ENCODE data around the gene MICAL3.

The MICAL3 gene

GRCh38 chr22:17792299-17792698 lies 232.1 kb downstream of the MICAL3 start:
- no peak for DNase-seq
- intact Hi-C loops (cut with DNase I) = no loop called here

DNA sequence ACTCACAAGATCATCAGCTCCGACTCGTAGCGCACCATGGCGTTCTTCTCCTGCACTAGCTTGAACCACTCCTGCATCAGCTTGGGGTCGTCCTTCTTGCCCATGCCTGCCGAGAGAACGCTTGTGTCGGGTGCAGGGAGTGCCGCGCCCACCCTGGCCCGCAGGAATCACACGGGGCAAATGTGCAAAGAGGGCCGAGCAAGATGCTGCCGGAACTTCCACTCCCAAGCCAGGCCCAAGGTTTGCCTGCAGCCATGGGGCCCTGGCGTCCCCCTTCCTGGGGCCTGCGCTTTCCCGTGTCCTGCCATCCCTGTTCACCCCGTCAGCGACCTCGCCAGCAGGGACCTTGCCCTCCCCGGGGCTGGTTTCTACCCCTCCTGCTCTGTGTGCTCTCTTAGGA lies 233.2 kb downstream of the MICAL3 start:
- intact Hi-C loops (cut with DNase I) = no loop called here
- no peak for DNase-seq

GRCh38 chr22:17789379-17790200 lies 234.8 kb downstream of the MICAL3 start:
- peak in 4 of 42 donors; percentile 42 to 79 (median 52) for DNase-seq
- intact Hi-C loops (cut with DNase I) = no loop called here

DNA sequence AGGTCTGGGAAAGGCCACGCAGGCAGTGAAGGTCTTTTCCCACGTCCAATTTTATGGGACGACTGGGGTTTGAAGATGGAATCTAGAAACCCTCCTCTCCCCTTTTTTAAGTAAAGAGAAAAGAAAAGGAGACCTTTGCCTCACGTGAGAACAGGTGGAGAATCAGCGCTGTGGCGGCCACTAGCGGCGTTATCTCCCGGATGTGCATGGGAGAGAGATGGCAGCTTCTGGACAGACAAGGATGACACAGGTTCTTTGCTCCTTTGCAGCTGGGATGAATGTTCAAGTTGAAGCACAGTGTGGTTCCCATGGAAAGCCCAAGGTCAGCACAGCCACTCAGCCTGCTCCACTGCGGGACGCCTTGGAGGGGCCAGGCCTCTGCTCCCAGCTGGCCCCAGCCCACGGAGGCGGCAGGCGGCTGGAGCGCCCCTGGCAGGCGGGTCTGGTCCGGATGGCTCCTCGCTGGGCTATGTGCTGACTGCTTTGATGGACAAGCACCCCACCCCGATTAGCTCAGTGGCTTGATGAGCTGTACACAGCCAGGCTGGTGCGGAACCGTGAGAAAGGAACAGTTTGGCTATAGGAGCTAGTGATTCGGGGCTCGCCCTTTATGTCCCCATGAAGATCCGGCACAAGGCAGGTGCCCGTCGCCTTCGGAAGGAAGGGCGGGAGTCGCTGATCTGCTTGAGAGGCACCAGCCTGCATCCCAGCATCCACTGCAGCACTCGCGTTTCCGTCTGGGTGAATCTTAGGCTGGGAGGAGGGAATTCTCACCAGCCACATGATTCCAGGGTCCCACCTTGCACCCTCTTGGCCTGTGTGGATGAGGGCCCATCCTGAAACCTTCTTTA lies 235.6 kb downstream of the MICAL3 start:
- intact Hi-C loops (cut with DNase I) = no loop called here
- DNase-seq = peak in 1 of 42 donors; percentile 56

DNA sequence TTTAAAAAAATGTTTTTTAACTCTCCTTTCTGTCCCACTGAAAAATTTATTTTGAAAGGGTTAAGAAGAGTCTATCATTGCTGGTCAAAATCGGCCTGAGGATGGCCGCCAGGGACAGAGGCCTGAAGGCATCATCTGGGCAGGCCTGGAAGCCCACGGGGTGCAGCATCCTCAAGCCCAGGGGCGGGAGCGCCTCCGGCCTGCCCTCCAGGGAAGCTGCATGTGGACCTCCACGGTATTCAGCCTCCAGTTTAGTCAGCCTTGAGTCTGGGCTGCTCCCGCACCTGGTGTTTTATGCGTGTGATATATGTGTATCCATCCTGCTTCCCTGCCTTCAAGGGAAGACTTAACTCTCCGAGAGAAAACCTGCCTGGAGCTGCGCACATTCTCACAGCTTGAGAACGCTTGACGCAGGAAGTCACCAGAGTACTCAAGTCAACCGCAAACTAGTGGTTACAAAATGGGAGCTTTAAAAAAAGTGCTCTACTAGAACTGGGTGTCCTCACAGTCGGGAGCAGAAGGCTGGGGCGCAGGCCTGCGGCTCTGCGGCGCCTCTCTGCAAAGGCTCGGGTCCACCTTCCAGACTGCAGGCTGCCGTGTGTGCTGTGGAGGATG lies 236.5 kb downstream of the MICAL3 start:
- intact Hi-C loops (cut with DNase I) = no loop called here
- no peak for DNase-seq

- peak in 24 of 42 donors; percentile 38 to 79 (median 63) for DNase-seq
- intact Hi-C loops (cut with DNase I) = no loop called here
Measured at GRCh38 chr22:17787241-17787640, 237.1 kb downstream of the MICAL3 start.

- DNase-seq = peak in 32 of 42 donors; percentile 19 to 78 (median 50)
- intact Hi-C loops (cut with DNase I) = no loop called here
Measured at GRCh38 chr22:17786435-17787161, 237.8 kb downstream of the MICAL3 start.

DNA sequence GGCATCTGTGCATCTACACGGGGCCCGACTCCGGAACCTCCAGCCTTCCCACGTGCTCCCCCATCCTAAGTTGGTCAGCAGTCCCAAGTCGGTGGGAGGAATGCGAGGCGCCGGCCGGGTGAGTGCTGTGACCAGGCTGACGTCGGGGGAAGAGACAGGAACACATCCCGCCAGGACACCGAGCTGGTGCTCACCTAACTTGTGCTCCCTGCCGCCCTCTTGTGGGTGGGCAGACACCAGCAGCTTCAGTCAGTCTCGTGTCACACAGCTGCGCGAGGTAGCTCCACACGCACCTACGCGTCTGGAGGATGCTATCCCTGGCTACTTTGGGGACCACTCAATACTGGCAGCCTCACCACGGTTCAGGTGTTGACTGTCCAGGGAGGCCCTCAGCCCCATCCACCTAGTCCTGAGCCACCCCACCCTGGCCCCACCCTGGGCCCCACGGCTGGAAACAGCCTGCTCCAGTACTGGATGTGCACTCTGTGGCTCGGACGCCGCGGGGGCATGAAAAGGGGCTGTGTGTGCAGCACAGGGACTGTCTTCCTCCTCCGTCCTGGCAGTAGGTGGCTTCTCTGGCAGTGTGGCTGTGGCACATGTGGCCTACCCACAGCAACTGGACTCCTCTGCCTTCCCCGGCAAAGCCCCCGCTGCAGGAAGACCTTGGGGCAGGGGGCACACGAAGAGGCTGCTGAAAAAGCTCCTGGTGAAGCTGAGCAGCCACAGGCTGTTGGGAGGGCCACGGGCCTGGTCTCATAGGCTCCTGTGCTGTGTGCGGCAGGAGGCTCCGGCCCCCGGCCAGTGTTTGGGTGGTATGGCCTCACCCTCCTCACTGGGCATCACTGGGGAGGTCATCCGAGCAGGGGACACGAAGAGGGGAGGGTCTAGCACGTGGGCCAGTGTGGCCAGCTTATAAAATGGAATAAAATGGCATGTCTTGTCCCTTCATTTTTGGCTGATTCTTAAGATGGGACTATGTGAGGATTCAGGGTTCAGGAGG lies 238.9 kb downstream of the MICAL3 start:
- DNase-seq = peak in 27 of 42 donors; percentile 31 to 80 (median 51)
- intact Hi-C loops (cut with DNase I) = no loop called here

DNA sequence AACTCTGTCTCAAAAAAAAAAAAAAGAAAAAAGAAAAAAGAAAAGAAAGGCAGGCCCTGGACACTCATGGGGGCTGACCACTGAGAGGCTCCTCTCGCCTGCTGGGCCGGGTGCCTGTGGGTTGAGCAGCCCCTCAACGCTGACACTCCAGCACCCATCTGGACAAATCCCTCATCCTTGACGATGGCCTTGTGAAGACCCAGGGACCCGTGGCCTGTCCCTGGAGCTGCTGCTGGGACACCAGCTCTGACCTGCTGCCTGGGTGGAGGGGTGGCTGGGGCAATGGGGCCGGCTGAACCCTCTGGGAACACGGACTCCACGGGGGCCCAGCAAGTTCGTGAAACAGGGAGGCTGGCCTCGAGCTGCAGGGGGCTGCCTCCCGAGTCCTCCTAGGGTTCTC lies 239.6 kb downstream of the MICAL3 start:
- no peak for DNase-seq
- intact Hi-C loops (cut with DNase I) = no loop called here

DNA sequence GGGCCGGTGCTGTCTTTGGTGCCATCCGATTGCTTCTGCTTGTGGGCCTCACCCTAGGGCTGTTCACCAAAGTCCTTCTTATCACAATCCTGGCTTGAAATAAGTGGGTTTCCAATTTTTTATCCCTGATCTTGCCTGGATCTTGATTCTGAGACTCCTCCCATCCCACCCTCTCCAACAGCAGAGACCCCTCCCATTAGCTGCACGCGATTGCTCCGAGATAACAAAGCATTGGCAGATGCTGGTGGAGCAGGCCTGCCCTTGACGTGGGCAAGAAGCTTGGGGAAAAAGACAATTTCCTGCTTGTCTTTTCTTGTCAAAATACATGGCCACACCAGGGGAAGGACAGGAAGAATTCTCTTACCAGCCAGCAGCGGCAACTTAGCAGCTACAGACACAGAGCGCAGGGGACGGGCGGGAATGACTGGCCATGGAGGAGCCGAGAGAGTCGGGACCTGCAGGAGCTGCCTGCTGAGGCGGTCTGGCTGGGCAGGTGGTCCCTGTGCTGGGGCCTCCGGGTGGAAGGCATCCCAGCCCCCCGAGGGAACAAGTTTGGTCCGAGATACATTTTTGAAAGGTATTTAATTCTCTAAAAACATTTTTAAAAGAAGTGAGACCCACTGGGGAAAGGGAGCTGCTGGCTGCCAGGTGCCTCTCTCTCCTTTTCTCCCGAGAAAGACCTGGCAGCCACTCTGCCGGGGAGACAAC lies 240.4 kb downstream of the MICAL3 start:
- intact Hi-C loops (cut with DNase I) = no loop called here
- no peak for DNase-seq

DNA sequence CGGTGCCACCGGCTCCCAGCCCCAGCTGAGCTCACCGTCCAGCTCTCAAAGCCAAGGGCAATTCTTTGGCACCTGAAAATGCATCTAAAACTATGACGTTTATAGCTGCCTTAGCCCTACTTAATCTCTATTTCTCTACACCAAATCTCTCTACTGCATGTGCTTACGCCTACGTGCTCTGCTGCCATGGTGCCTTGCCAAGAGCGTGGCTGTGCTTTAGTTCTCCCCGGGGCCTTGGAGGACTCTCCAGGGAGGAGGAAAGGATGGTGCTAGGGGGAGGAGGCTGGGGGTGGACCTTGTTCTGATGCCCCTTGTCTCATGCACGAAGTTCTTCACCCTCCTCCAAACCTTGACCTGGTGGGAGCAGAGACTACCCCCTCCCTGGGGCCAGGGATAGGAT lies 241.0 kb downstream of the MICAL3 start:
- peak in 13 of 42 donors; percentile 29 to 73 (median 55) for DNase-seq
- intact Hi-C loops (cut with DNase I) = no loop called here

- intact Hi-C loops (cut with DNase I) = no loop called here
Measured at GRCh38 chr22:17782621-17783020, 241.7 kb downstream of the MICAL3 start.

DNA sequence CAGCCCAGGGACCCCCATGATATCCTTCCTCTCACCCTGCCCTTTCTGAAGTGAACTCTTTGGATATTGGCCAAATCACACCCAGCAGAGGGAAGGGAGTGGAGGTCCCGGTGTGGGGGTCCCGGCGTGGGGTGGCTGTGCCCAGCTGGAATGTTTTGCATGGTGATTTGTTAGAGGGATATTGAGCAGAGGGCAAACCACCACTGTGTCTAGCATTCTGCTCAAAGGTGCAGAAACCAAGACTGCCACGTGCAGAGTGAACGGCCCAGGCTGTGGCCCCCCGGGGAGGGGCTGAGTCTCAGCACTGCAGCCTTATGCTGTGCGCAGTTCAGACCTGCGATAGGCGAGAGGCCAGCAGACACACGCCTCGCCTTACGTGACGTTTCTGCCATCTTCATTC lies 242.2 kb downstream of the MICAL3 start:
- no peak for DNase-seq
- intact Hi-C loops (cut with DNase I) = no loop called here

More at GRCh38 chr22:17782621-17783020, 241.7 kb downstream of the MICAL3 start:
- no peak for DNase-seq

GRCh38 chr22:17781319-17782031 lies 242.9 kb downstream of the MICAL3 start:
- no peak for DNase-seq
- intact Hi-C loops (cut with DNase I) = no loop called here

DNA sequence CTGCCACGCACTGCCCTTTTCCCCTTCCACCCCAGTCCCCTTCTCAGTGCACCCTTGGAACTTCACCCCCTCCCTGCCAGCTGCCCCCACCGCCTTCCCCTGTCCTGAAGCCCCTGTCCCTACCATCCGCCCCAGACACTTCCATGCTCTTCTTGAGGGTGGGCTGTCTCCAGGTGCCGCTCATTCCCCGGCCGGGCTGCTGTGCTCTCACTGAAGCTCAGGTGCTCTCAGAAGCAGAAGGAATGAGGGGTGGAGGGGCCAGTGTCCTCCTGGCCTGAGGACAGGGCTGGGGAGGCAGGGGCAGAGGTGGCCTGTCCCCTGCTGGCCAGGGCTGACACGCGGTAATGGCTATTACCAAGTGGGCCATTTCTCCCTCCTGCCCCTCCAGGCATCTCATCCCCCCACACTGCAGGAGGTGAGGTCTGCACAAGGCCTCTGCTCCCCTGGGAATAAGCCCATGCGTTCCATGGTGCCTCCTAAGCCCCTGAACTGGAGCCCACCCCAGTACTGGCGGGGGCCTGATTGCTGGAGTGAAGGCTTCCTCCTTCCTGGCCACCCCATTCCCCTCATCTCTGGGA lies 243.5 kb downstream of the MICAL3 start:
- DNase-seq = no peak
- intact Hi-C loops (cut with DNase I) = no loop called here

DNA sequence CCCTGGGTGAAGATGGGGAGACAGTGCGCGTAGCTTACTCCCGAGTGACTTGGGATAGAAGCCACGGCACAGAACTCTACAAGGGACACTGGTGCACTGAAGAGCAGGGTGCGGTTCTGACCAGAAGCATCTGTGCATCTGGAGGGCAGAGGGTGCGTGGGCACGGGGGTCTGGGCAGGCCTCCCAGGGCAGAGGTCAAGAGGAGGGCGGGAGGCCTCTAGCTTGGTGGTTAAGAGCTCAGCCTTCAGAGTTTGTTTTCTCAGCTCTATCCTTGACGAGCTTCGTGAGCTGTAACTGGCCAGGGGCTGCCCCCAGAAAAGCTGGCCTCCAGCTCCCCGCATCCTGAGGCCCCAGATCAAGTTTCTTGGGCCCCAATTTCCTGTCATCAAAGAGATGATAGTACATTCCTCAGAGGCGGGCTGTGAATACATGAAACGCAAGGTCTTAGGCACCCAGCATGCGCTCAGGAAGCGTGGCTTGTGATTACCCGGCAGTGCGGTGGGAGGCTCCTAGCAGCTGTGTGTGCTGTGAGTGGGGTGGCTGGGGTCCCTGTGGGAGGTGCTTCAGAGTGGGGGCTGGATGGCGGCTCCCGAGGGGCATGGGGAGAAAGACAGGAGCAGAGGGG lies 244.1 kb downstream of the MICAL3 start:
- intact Hi-C loops (cut with DNase I) = no loop called here
- DNase-seq = no peak
